Measurements from ENCODE around the gene INMT.

- TF ChIP-seq EZH2 (IDR thresholded peaks at IDR 0.05; ENCODE audit: low read depth, low read length, severe bottlenecking) (no peak), TEAD4 (IDR thresholded peaks at IDR 0.05; ENCODE audit: low read depth, low read length) (no peak)
Observed at GRCh38 chr7:30770845-30771173, 18.9 kb downstream of the INMT start.
